Measurements from ENCODE around the gene SKOR1.

The SKOR1 gene

GRCh38 chr15:67794832-67795574 is 30.3 kb upstream of the SKOR1 start:
- no peak for DNase-seq (ENCODE audit: low read depth)

GRCh38 chr15:67796196-67797127 is 28.8 kb upstream of the SKOR1 start:
- DNase-seq (ENCODE audit: low read depth): no peak

- no peak for DNase-seq (ENCODE audit: low read depth)
These were observed 25.5 kb upstream of the SKOR1 start for GRCh38 chr15:67799801-67800205.

GRCh38 chr15:67801142-67801541 is 24.2 kb upstream of the SKOR1 start:
- no peak for DNase-seq (ENCODE audit: low read depth)

GRCh38 chr15:67801926-67802914 is 23.1 kb upstream of the SKOR1 start:
- no peak for DNase-seq (ENCODE audit: low read depth)

- DNase-seq (ENCODE audit: low read depth): no peak
These were observed 22.0 kb upstream of the SKOR1 start for GRCh38 chr15:67803299-67803698.

- DNase-seq (ENCODE audit: low read depth): no peak
These were observed 21.1 kb upstream of the SKOR1 start for GRCh38 chr15:67803996-67804843.

GRCh38 chr15:67805008-67805665 is 20.2 kb upstream of the SKOR1 start:
- DNase-seq (ENCODE audit: low read depth): no peak

- DNase-seq (ENCODE audit: low read depth): no peak
These were observed 19.4 kb upstream of the SKOR1 start for GRCh38 chr15:67805666-67806516.

GRCh38 chr15:67806536-67806935 is 18.8 kb upstream of the SKOR1 start:
- no peak for DNase-seq (ENCODE audit: low read depth)

- no peak for DNase-seq (ENCODE audit: low read depth)
These were observed 18.2 kb upstream of the SKOR1 start for GRCh38 chr15:67807141-67807540.

- no peak for DNase-seq (ENCODE audit: low read depth)
These were observed 17.5 kb upstream of the SKOR1 start for GRCh38 chr15:67807836-67808235.

GRCh38 chr15:67808821-67809220 is 16.5 kb upstream of the SKOR1 start:
- DNase-seq (ENCODE audit: low read depth): no peak

GRCh38 chr15:67809441-67809840 is 15.9 kb upstream of the SKOR1 start:
- no peak for DNase-seq (ENCODE audit: low read depth)

GRCh38 chr15:67809866-67810265 is 15.4 kb upstream of the SKOR1 start:
- DNase-seq (ENCODE audit: low read depth): no peak

- DNase-seq (ENCODE audit: low read depth): no peak
These were observed 13.1 kb upstream of the SKOR1 start for GRCh38 chr15:67812241-67812644.

GRCh38 chr15:67813104-67813634 is 12.1 kb upstream of the SKOR1 start:
- DNase-seq (ENCODE audit: low read depth): no peak

- no peak for DNase-seq (ENCODE audit: low read depth)
These were observed 10.2 kb upstream of the SKOR1 start for GRCh38 chr15:67815036-67815592.

GRCh38 chr15:67816668-67817067 is 8.6 kb upstream of the SKOR1 start:
- no peak for DNase-seq (ENCODE audit: low read depth)

Data from T follicular helper cell (primary cell).